ENCODE results near the gene SIPA1L3.

- no peak for TF ChIP-seq CTCF (IDR thresholded peaks at IDR 0.05)
- TF ChIP-seq POLR2A (IDR thresholded peaks at IDR 0.05), result no peak
Measured at GRCh38 chr19:37938353-37938752, 31.3 kb downstream of the SIPA1L3 start.

Data from lower leg skin (tissue), 3 donors.